ENCODE measurements around the gene RAMP2.

- TF ChIP-seq ELK4 (IDR thresholded peaks at IDR 0.05; ENCODE audit: borderline replicate concordance, low read depth, low read length) (no peak), ZNF214 (tag by site-specific recombination; IDR thresholded peaks at IDR 0.05; ENCODE audit: borderline replicate concordance) (no peak), ZNF660 (tag by site-specific recombination; IDR thresholded peaks at IDR 0.05) (no peak), CTCF (tag by site-specific recombination; IDR thresholded peaks at IDR 0.05) (no peak), ZNF239 (tag by site-specific recombination; IDR thresholded peaks at IDR 0.05) (no peak), ZNF549 (tag by site-specific recombination; IDR thresholded peaks at IDR 0.05) (no peak), ZBTB7A (tag by site-specific recombination; IDR thresholded peaks at IDR 0.05; ENCODE audit: low read depth) (no peak), ZNF148 (tag by site-specific recombination; IDR thresholded peaks at IDR 0.05; ENCODE audit: borderline replicate concordance) (no peak), ZNF639 (tag by site-specific recombination; IDR thresholded peaks at IDR 0.05) (no peak)
Measured at GRCh38 chr17:42795061-42795460, 34.0 kb downstream of the RAMP2 start.

Measured in HEK293 (cell line).